ENCODE measurements around the gene ITGBL1. TPM values are rescaled to one million over a fixed set of nuclear protein-coding genes. Genes with fewer than 3 reads are reported as not detected.
"Not testable (repeated sequence)": the region's sequence is repeated elsewhere in the genome, so short reads cannot be mapped to it uniquely, and the experiment has no call there.

The ITGBL1 gene
- total RNA-seq, 4 donors from 2014 or later, result 1.8 to 19.4 (median 2.6) TPM; not detected in 1

DNA sequence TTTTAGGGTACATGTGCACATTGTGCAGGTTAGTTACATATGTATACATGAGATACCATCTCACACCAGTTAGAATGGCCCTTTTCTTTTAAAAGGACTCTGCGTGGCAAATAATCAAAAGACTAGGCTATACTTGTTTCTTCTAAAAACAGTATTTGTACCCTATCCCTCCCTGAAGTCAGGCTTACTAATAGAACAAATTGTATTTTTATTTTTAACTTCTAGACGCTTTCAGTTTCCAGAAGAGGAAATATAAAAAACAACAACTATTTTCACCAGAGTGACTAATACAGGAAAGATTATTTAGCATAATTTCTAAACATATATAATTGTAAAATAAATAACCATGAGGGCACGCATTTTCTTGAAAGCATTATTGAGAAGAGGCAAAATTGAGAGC is 83.6 kb downstream of the ITGBL1 start:
- no peak for DNase-seq
- no peak overlapping the region for H3K27ac ChIP-seq
- intact Hi-C loops (cut with DNase I; ENCODE audit: low total_unique reads), result no loop called here
- H3K4me3 ChIP-seq, result no peak overlapping the region
- H3K36me3 ChIP-seq, result no peaks in the 10 kb centered on the region
- no peaks in the 10 kb centered on the region for H3K27me3 ChIP-seq
- H3K9me3 ChIP-seq, result no peaks in the 10 kb centered on the region
- TF ChIP-seq, protein P1, sequence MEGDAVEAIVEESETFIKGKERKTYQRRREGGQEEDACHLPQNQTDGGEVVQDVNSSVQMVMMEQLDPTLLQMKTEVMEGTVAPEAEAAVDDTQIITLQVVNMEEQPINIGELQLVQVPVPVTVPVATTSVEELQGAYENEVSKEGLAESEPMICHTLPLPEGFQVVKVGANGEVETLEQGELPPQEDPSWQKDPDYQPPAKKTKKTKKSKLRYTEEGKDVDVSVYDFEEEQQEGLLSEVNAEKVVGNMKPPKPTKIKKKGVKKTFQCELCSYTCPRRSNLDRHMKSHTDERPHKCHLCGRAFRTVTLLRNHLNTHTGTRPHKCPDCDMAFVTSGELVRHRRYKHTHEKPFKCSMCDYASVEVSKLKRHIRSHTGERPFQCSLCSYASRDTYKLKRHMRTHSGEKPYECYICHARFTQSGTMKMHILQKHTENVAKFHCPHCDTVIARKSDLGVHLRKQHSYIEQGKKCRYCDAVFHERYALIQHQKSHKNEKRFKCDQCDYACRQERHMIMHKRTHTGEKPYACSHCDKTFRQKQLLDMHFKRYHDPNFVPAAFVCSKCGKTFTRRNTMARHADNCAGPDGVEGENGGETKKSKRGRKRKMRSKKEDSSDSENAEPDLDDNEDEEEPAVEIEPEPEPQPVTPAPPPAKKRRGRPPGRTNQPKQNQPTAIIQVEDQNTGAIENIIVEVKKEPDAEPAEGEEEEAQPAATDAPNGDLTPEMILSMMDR (IDR thresholded peaks at IDR 0.05), result no peak
- TF ChIP-seq POLR2A (IDR thresholded peaks at IDR 0.05), result no peak
- H3K4me1 ChIP-seq, result no peaks in the 10 kb centered on the region

- not testable (repeated sequence) for H3K36me3 ChIP-seq, H3K4me1 ChIP-seq, H3K4me3 ChIP-seq
Measured at GRCh38 chr13:101544544-101544943, 92.1 kb downstream of the ITGBL1 start.

GRCh38 chr13:101544979-101545378 is 92.5 kb downstream of the ITGBL1 start:
- H3K4me3 ChIP-seq, result no peak overlapping the region
- H3K36me3 ChIP-seq, result no peaks in the 10 kb centered on the region
- H3K27me3 ChIP-seq, result no peaks in the 10 kb centered on the region
- intact Hi-C loops (cut with DNase I; ENCODE audit: low total_unique reads), result no loop called here
- no peak for TF ChIP-seq POLR2A (IDR thresholded peaks at IDR 0.05)
- TF ChIP-seq, protein P1 (IDR thresholded peaks at IDR 0.05), result no peak
- no peak for DNase-seq
- no peaks in the 10 kb centered on the region for H3K4me1 ChIP-seq
- H3K9me3 ChIP-seq, result no peaks in the 10 kb centered on the region
- no peak overlapping the region for H3K27ac ChIP-seq

More at GRCh38 chr13:101544544-101544943, 92.1 kb downstream of the ITGBL1 start:
- H3K27me3 ChIP-seq; H3K27ac ChIP-seq; DNase-seq; intact Hi-C loops (cut with DNase I; ENCODE audit: low total_unique reads); H3K9me3 ChIP-seq: not testable (repeated sequence)

- no peak for DNase-seq
- Histone ChIP-seq H3K9me3 (no peaks in the 10 kb centered on the region), H3K4me1 (no peaks in the 10 kb centered on the region), H3K4me3 (no peak overlapping the region), H3K36me3 (no peaks in the 10 kb centered on the region), H3K27me3 (no peaks in the 10 kb centered on the region), H3K27ac (no peak overlapping the region)
- no peak for TF ChIP-seq POLR2A (IDR thresholded peaks at IDR 0.05)
- TF ChIP-seq, protein P1 (IDR thresholded peaks at IDR 0.05), result no peak
- intact Hi-C loops (cut with DNase I; ENCODE audit: low total_unique reads), result no loop called here
Measured at GRCh38 chr13:101545521-101545920, 93.0 kb downstream of the ITGBL1 start.

- no peaks in the 10 kb centered on the region for H3K36me3 ChIP-seq
- intact Hi-C loops (cut with DNase I; ENCODE audit: low total_unique reads), result no loop called here
- DNase-seq, result no peak
- H3K27me3 ChIP-seq, result no peaks in the 10 kb centered on the region
- TF ChIP-seq POLR2A (IDR thresholded peaks at IDR 0.05), result no peak
- TF ChIP-seq, protein P1 (IDR thresholded peaks at IDR 0.05), result no peak
- no peak overlapping the region for H3K4me3 ChIP-seq
- H3K9me3 ChIP-seq, result no peaks in the 10 kb centered on the region
- no peak overlapping the region for H3K27ac ChIP-seq
- H3K4me1 ChIP-seq, result no peaks in the 10 kb centered on the region
Measured at GRCh38 chr13:101552286-101552685, 99.8 kb downstream of the ITGBL1 start.

DNA sequence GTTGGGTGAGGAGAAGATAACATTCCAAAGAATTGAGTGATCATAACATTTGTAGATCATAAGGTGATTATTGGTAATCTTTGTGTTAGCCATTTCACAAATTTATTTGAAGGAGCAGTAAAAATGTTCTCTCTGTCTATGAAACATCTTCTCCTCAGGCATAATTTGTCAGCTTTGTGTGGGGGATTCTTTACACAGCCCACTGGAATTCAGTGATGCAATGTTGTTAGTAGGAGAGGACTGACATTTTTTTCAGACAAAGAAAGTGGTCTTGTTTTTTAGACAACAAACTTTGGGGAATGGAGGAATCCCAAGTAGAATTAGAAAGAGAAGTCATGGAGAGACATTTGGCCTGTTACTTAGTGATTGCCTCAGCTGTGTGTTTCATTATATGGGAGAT is 100.3 kb downstream of the ITGBL1 start:
- H3K36me3 ChIP-seq, result no peaks in the 10 kb centered on the region
- H3K4me3 ChIP-seq, result no peak overlapping the region
- TF ChIP-seq, protein P1 (IDR thresholded peaks at IDR 0.05), result no peak
- no peak for TF ChIP-seq POLR2A (IDR thresholded peaks at IDR 0.05)
- intact Hi-C loops (cut with DNase I; ENCODE audit: low total_unique reads), result no loop called here
- H3K9me3 ChIP-seq, result no peaks in the 10 kb centered on the region
- no peak overlapping the region for H3K27ac ChIP-seq
- DNase-seq, result no peak
- no peaks in the 10 kb centered on the region for H3K27me3 ChIP-seq
- H3K4me1 ChIP-seq, result no peaks in the 10 kb centered on the region
